HG02588 (cell line): Measurements from ENCODE around the gene PIGQ.

ENCODE experiments used
- ATAC-seq: cut with Tn5 transposase; IDR thresholded peaks from one replicate; pipeline ENCODE4 v1.9.1; 2021; ENCODE audit warnings: mild to moderate bottlenecking, moderate library complexity; ENCODE audit not compliant: unreplicated experiment

PIGQ gene

DNA sequence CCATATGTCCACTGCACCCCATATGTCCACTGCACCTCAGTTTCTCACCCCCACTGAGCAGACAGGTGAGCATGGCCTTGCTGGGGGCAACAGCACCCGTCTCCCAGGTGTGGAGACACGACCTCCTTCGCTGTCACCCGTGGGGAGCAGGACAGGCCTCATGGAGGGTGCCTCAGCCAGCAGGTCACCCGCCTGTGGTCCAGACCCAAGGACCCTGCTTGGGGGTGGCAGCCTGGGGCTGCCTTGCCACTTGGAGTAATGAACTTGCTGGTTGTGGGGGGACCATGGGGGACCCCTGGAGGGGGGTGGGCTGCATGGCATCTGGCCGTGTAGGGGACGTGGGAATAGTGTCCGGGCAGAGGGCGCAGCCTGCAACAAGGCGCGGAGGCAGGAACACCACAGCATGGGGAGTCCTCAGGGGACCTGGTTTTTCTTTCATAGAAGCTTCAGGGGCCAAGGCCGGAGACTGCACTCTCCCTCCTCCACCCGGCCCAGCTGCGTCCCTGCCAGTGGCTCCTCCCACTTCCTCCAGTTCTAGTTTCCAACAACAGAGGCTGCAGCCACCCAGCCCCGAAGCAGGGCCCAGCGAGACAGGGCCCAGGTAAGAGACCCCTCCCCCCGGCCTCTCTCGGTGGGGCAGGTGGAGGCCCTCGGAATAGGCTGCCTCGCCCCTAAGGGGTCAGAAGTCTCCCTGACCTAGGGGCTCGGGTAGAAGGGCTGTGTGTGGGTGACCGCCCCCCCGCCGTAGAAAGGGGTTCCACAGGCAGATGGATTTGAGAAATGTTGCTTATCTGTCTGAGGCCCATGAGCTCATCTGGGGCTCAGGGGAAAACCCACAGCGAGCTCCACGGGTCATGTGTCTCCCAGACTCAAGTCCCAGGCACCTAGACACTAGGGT, 3.0 kb upstream of the PIGQ start, which contains the start of gene NHLRC4:
TSS of gene NHLRC4 (plus strand) at position 531 of the 898 bp plus-strand sequence. CDS start 1,043 bp downstream, outside the sequence.
- ATAC-seq: peak; percentile 39

- no peak for ATAC-seq
These were observed 2.2 kb upstream of the PIGQ start for GRCh38 chr16:567373-568256.

- ATAC-seq: no peak
These were observed 1.1 kb upstream of the PIGQ start for GRCh38 chr16:568401-569258.

DNA sequence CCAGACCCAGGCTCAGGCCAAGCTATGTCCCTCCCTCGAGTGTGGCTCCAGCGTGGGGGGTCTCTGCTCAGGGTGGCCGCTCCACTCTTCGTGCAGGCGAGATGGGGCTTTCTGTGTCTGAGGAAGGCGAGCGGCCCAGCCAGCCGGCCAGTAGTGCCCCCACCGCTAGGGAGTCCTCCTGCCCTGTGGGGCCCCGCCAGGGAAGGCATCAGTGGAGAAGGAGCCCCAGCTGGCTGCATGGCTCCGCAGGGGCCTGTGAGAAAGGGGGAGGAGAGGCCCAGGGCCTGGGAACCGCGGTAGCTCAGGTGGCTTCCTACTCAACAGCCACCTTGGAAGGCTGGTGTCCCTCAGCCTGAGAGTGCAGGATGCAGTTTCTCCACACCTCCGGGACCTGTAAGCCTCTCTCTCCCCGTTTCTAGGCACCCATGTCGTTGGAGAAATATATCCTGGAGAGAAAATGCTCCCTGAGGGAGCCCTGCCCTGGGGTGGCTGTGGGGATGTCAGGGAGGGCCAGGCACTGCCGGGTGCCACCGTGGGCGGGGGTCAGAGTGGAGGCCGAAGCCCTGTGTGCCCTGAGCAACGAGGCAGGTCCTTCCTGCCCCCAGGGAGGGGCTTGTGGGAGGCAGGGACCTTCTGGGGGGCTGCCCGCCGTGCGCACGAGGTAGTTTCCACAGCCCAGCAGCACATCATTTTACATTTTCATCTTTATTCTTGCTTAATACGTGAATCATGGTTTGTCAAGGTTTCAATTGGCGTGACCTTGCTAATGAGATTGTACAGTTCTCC, 3.3 kb downstream of the PIGQ start:
- no peak for ATAC-seq

- ATAC-seq: no peak
These were observed 4.4 kb downstream of the PIGQ start for GRCh38 chr16:574021-574760.

- no peak for ATAC-seq
These were observed 5.8 kb downstream of the PIGQ start for GRCh38 chr16:575354-576196.

DNA sequence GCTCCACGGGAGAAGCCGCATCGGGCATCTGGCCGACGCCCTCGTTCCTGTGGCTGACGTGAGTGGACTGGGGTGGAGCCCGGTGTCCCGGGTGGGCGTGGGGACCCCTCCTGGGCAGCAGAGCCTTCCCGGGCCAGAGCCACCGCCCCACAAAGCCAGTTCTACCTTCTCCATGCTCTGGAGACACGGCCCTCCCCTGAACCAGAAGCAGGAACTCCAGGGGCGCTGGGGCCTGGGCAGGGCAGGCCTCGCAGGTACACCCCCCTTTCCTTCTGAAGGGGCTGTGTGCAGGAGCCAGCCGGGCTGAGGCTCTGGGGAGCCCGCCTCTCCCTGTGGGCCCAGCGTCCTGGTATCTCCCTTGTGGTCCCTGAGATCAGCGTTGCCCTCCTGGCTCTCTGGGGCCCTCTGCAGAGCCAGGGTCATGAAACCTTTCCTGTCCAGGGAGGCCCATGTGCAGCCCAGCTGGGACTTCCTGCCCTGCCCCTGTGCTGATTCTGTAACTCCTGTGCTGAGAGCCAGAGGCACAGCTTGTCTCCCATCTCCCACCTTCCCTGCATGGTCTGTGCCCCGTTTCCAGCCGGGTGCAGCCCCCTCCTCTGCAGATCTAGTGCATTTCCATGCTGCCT, 6.5 kb downstream of the PIGQ start:
- no peak for ATAC-seq

DNA sequence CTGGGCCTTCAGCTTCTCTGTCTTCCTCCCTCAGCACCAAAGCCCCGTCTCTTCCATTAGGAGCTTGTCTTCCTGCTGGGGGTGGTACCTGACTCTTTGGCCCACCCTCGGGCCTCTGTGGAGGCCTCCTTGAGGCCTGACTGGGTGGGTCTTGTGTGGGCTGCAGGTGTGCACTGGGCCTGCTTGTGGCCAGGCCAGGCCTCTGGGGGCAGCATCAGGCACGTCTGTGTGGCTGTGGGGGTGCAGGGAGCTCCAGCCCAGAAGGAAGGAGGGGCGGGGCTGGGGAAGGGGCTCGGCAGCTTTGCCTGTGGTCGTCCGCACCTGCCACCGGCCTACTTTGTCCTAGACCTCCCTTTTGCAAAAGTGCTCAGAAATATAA, 7.0 kb downstream of the PIGQ start:
- no peak for ATAC-seq

- ATAC-seq: no peak
These were observed 8.0 kb downstream of the PIGQ start for GRCh38 chr16:577796-578195.

DNA sequence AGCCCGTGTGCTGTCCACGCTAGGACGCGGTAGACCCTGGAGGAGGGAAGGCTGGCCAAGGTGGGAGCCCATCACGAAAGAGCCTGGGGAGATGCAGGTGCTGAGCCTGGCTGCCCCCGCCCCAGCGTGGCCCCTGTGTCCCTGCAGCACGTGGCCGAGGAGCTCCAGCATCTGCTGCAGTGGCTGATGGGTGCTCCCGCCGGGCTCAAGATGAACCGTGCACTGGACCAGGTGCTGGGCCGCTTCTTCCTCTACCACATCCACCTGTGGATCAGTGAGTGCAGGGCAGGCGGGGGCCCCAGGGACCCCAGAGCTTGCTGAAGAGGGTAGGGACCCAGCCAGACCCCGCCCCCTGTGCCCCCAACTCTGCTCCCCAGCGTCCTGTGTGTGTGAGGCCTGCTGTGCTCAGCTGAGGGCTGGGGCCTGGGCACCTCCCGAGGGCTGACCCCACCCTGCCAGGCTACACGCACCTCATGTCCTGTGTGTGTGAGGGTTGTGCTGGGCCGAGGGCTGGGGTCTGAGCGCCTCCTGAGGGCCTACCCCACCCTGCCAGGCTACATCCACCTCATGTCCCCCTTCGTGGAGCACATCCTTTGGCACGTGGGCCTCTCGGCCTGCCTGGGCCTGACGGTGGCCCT, 8.6 kb downstream of the PIGQ start:
- ATAC-seq: no peak

DNA sequence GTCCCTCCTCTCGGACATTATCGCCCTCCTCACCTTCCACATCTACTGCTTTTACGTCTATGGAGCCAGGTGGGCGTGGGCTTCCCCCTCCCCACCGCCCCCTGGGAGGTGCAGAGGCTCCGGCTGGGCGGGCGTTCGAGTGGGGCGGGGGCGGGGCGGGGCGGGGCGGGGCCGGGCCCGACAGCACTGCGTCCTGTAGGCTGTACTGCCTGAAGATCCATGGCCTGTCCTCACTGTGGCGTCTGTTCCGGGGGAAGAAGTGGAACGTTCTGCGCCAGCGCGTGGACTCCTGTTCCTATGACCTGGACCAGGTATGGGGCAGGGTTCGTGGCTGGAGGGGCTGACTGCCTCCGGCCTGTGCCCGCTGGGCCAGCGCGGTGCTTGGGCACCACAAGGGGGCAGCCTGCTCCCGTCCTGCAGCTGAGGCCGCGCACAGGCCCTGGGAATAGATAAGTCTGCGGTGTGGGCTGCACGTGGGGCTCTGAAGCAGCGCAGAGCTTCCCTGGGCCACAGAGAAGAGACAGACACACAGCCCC, 9.2 kb downstream of the PIGQ start:
- no peak for ATAC-seq

DNA sequence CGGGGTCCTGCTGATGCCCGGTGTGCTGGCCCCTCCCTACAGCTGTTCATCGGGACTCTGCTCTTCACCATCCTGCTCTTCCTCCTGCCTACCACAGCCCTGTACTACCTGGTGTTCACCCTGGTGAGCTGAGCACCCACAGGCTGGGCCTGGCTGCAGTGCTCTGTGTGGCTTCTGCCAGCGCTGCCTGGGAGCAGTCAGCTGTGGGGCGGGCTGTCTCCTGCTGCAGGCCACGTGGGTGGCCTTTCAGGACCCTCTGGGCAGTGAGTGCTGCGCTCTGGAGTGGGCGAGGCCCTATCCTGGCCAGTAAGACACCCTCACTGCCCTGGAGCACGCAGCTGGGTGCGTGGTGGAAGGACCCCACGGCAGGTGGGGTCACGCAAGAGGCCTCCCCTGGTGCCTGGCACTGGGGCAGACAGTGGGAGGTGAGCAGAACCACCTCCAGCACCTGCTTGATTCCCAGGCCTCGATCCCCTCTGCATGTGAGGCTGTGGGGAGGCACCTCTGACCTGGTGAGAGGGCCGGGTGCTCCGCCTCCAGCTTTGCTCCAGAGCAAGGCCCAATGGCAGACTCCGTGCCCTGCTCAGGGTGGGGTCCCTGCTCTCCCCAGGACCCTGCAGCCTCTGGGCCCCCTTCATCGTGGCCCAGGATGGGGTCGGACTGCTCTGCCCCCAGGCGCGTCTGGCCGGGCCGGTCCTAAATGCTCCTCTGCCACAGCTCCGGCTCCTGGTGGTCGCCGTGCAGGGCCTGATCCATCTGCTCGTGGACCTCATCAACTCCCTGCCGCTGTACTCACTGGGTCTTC, 10.6 kb downstream of the PIGQ start:
- ATAC-seq: no peak

DNA sequence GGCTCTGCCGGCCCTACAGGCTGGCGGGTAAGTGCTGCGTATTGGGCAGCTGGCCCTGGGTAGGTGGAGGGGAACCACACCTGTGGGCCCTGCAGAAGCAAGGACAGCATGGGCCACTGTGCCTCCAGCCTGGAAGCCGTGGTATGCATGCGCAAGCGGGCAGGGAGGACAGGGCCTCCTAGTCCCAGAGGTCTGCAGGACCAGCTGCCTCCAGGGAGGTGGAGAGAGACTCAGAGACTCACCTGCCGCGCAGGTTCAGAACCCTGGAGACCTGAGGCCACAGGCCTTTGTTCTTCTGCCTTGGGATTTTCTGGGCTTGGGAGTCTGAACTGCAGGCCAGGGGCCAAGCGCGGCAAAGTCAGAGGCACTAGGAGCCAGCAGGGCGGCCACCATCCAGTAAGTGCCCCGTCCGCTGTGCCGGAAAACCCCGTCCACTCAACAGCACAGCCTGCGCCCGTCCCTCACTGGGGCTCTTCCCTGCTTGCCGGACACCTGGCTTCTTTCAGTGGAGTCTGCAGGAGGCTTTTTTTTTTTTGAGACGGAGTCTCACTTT, 11.3 kb downstream of the PIGQ start:
- no peak for ATAC-seq

DNA sequence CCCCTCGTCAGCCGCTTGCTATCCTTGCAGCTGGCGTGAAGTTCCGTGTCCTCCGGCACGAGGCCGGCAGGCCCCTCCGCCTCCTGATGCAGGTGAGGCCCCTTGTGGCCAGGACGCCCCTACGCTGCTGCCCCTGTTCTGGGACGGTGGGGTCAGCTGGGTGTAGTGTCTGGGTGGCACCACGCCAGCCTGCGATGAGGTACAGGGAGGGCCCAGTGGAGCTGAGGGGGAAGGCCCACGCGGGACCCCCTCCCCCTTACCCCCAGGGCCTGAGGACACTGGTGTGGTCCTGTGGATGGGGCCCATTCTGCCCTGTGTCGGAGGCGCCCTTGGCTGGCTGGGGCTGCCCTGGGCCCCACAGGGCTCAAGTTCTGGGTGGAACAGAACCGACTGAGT, 12.4 kb downstream of the PIGQ start:
- no peak for ATAC-seq

- no peak for ATAC-seq
These were observed 13.0 kb downstream of the PIGQ start for GRCh38 chr16:582614-583331.

- ATAC-seq: no peak
These were observed 13.7 kb downstream of the PIGQ start for GRCh38 chr16:583470-583814.
